SJSA1 (cell line): ENCODE measurements around the gene PGM1. TPM values are rescaled to one million over a fixed set of nuclear protein-coding genes. Genes with fewer than 3 reads are reported as not detected.
A peak's percentile ranks its signal among the peaks of the same experiment; 100 is the strongest.
"Not testable (repeated sequence)": the region's sequence is repeated elsewhere in the genome, so short reads cannot be mapped to it uniquely, and the experiment has no call there.

Experiments
- DNase-seq, 2 experiments: peaks; one replicate each; pipeline ENCODE4 v3.0.0-alpha.2; 2015 to 2020; ENCODE audit warnings: low spot score in 2 of 2, low read depth in 1 of 2
- H3K27ac ChIP-seq: fragments of 250-450 bp; sonication (Bioruptor Pico); 2 replicates; pipeline ENCODE4 v1.5.1; 2020; ENCODE audit warnings: mild to moderate bottlenecking, moderate library complexity
- H3K27me3 ChIP-seq: fragments of 250-450 bp; sonication (Bioruptor Pico); replicated peaks from 2 replicates; pipeline ENCODE4 v1.5.1; 2020; ENCODE audit warnings: mild to moderate bottlenecking, moderate library complexity
- H3K36me3 ChIP-seq: fragments of 250-450 bp; sonication (Bioruptor Pico); 2 replicates; pipeline ENCODE4 v1.5.1; 2020; ENCODE audit warnings: mild to moderate bottlenecking
- H3K4me1 ChIP-seq: fragments of 250-450 bp; sonication (Bioruptor Pico); replicated peaks from 2 replicates; pipeline ENCODE4 v1.6.1; 2021; ENCODE audit warnings: mild to moderate bottlenecking
- H3K4me3 ChIP-seq: fragments of 250-450 bp; sonication (Bioruptor Pico); 2 replicates; pipeline ENCODE4 v1.5.1; 2020; ENCODE audit warnings: mild to moderate bottlenecking
- H3K9me3 ChIP-seq: fragments of 250-450 bp; sonication (Bioruptor Pico); replicated peaks from 2 replicates; pipeline ENCODE4 v1.5.1; 2020; ENCODE audit warnings: mild to moderate bottlenecking
- total RNA-seq: library from RNA; depleted of rRNA; stranded (reverse); fragments of >200 nt; shearing (Covaris generic); gene quantifications from 2 replicates; pipeline ENCODE4 v1.2.3, GENCODE V29; 2014; rRNA removed

The PGM1 gene
- 41.2 and 42.6 TPM in 2 replicates for total RNA-seq

DNA sequence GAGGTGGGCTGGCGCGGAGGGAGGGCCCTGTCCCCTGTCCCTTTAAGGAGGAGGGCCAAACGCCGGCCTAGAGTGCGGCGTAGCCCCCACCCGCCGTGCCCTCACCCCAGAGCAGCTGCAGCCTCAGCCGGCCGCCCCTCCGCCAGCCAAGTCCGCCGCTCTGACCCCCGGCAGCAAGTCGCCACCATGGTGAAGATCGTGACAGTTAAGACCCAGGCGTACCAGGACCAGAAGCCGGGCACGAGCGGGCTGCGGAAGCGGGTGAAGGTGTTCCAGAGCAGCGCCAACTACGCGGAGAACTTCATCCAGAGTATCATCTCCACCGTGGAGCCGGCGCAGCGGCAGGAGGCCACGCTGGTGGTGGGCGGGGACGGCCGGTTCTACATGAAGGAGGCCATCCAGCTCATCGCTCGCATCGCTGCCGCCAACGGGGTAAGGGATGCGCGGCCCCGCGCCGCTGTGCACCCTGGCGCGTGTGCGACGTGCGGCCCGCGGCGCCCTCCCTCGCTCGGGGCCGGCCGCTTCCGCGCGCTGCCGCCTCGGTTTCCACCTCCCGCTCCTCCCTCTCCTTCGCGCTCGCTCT lies at the start of gene PGM1:
TSS of gene PGM1 (plus strand) at position 109 of the 583 bp plus-strand sequence. CDS start at position 187, 78 bp downstream.
- H3K9me3 ChIP-seq = no peaks in the 10 kb centered on the region
- H3K4me3 ChIP-seq = peak within 1 kb of the TSS; percentile 82
- peak; percentile 73 to 81 for DNase-seq
- peak within 1 kb of the TSS; percentile 32; the same call in 1 of the 2 replicates for H3K27ac ChIP-seq
- H3K4me1 ChIP-seq = peaks cover 5% of the 10 kb centered on the region
- H3K27me3 ChIP-seq = no peaks in the 10 kb centered on the region
- H3K36me3 ChIP-seq = no peaks in the 10 kb centered on the region; the same call in 1 of the 2 replicates

DNA sequence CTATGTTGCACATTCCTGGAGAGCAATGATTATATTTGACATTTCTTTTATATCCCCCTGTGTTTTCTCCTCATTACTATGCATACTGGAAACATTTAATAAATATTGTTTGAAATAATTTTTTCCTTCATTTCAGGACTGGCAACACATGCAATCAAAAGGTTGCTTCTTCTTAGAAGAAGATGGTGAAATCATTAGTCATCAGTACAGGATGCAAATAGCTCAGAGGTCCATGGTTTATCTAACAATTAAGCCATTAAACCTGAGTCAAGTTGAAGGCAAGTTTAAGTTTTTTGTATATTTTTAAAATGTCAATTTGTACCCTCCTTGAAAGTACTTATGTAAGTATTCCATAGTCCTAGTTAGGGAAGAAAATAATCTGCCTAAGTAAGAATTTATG lies 47.4 kb upstream of the PGM1 start:
- no peaks in the 10 kb centered on the region for H3K9me3 ChIP-seq
- no peak overlapping the region for H3K4me3 ChIP-seq
- no peak overlapping the region for H3K27ac ChIP-seq
- no peaks in the 10 kb centered on the region for H3K27me3 ChIP-seq
- no peak for DNase-seq
- H3K4me1 ChIP-seq = no peaks in the 10 kb centered on the region
- H3K36me3 ChIP-seq = no peaks in the 10 kb centered on the region

DNA sequence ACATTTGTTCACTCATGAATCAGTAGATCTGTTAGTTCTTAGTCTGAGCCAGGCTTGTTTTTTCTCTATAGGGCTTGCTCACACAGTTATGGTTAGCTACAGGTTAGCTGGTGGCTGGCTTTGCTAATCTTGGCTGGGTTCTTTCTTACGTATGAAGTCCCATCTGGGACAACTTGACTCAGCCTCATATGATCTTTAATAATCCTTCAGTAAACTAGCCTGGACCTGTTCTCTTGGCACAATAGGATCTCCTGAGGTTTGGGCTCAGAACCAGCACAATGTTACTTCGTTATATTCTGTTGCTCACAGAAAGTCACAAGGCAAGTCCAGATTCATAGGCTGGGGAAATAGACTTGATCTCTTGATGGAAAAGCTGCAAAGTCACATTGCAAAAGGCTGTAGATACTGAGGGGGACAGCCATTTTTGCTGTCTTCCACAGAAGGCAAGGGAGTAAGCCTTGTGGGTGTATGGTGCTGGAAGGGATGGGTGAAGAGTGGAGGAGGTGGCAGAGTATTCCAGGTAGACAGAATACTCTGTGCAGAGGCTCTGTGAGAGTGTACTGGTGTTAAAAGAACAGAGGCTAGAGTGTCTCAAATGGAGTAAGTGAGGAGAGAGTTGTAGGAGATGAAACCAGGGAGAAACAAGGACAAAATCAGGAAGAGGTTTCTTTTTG lies 45.5 kb upstream of the PGM1 start:
- Histone ChIP-seq H3K9me3 (no peaks in the 10 kb centered on the region), H3K4me3 (no peak overlapping the region), H3K36me3 (no peaks in the 10 kb centered on the region), H3K27me3 (no peaks in the 10 kb centered on the region), H3K4me1 (no peaks in the 10 kb centered on the region), H3K27ac (no peak overlapping the region)
- no peak for DNase-seq

DNA sequence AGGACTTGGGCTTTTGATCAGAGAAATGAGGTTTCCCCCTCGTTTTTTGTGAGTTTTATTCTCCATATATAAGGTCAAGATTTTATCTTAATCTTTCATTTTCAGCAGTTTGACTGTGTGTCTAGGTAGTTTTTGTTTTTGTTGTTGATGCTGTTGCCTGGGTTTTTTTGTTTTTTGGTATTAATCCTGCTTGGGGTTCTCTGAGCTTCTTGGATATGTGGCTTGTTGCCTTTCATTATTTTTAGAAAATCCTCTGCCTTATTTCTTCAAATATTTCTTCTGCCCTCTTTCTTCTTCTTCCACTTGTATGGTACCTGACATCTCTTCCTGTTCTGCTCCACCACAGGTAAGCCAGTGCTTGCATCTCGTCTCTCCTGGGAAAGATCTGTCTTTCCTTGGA lies 44.9 kb upstream of the PGM1 start:
- H3K27ac ChIP-seq = no peak overlapping the region
- no peaks in the 10 kb centered on the region for H3K36me3 ChIP-seq
- DNase-seq = no peak
- H3K27me3 ChIP-seq = no peaks in the 10 kb centered on the region
- H3K4me1 ChIP-seq = no peaks in the 10 kb centered on the region
- no peak overlapping the region for H3K4me3 ChIP-seq
- no peaks in the 10 kb centered on the region for H3K9me3 ChIP-seq

DNA sequence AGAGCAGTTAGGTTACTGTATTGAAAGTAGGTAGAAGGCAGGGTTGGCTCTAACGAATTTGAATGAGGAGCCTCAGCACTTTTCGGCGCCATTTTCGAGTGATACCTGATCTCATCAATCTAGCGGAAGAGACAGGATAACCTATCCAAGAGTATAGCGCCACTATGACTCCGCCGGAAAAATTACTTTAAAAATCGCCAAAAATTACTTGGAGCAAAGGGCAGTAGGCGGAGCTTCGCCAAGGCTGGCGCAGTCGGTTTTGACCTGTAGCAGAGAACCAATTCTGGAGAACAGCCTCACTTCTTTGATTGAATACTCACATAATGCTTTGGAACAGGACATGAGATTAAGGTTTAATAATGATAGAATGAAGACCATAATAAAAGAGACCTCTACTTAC lies 44.3 kb upstream of the PGM1 start:
- H3K27me3 ChIP-seq = no peaks in the 10 kb centered on the region
- H3K27ac ChIP-seq = no peak overlapping the region
- no peaks in the 10 kb centered on the region for H3K4me1 ChIP-seq
- DNase-seq = no peak
- H3K9me3 ChIP-seq = no peaks in the 10 kb centered on the region
- no peak overlapping the region for H3K4me3 ChIP-seq
- no peaks in the 10 kb centered on the region for H3K36me3 ChIP-seq

DNA sequence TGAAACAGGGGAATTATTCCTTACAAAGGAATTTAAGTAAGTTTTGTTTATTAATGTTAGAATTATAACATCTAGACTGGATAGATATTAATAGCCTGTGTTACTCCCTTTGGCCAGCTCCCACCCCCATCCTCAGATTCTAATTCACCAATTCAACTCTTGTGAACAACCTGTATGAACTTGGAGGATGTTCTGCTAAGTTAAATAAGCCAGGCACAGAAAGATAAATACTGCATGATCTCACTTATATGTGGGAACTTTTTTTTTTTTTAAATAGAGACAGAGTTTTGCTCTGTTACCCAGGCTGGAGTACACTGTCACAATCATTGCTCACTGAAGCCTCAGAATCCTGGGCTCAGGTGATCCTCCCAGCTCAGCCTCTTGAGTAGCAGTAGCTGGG lies 37.7 kb upstream of the PGM1 start:
- Histone ChIP-seq H3K27ac (no peak overlapping the region), H3K4me1 (no peaks in the 10 kb centered on the region), H3K36me3 (no peaks in the 10 kb centered on the region), H3K4me3 (no peak overlapping the region), H3K27me3 (no peaks in the 10 kb centered on the region), H3K9me3 (no peaks in the 10 kb centered on the region)
- DNase-seq = no peak

DNA sequence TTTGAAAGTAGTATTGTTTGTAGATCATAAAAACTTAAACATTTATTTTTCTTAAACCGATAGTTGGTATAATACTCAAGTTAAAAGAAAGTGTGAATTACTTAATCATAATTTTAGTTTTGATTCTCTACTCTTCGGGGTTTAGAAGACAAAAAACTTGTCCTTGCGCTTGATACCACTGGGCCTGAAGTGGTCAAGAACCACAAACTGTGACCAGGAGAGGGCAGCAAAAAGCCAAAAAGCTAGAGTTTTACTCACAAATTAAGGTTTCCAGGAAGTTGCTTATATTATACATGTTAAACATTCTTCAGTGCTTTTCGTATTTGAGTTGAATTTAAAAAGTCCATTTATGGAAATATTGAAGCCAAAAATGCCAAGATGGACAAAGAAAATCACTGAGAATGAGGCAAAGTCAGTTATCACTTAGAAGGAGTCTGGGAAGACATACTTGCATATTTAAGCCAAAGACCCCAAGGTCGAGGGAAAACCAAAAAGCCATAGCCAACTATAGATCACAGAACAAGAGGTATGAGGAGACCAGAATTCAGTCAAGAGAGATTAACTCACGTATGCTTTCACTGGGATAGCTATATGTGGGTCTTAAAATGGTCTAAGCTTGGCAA lies 35.7 kb upstream of the PGM1 start:
- Histone ChIP-seq H3K27ac (no peak overlapping the region), H3K4me3 (no peak overlapping the region), H3K36me3 (no peaks in the 10 kb centered on the region), H3K4me1 (no peaks in the 10 kb centered on the region), H3K9me3 (no peaks in the 10 kb centered on the region), H3K27me3 (no peaks in the 10 kb centered on the region)
- peak in 1 of 2 experiments; percentile 22 for DNase-seq

DNA sequence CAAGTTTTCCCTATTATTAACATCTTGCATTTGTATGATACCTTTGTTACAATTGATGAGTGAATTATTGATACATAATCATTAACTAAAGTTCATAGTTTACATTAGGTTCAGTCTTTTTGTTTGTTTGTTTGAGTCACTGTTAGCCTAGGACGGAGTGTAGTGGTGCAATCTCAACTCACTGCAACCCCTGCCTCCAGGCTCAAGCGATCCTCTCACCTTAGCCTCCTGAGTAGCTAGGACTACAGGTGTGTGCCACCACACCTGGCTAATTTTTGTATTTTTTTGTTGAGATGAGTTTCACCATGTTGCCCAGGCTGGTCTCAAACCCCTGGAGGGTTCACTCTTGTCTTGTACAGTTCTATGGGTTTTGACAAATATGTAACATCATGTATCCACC lies 33.9 kb upstream of the PGM1 start:
- H3K4me1 ChIP-seq = no peaks in the 10 kb centered on the region
- H3K27ac ChIP-seq = no peak overlapping the region
- no peaks in the 10 kb centered on the region for H3K36me3 ChIP-seq
- no peaks in the 10 kb centered on the region for H3K27me3 ChIP-seq
- no peaks in the 10 kb centered on the region for H3K9me3 ChIP-seq
- DNase-seq = no peak
- H3K4me3 ChIP-seq = no peak overlapping the region

DNA sequence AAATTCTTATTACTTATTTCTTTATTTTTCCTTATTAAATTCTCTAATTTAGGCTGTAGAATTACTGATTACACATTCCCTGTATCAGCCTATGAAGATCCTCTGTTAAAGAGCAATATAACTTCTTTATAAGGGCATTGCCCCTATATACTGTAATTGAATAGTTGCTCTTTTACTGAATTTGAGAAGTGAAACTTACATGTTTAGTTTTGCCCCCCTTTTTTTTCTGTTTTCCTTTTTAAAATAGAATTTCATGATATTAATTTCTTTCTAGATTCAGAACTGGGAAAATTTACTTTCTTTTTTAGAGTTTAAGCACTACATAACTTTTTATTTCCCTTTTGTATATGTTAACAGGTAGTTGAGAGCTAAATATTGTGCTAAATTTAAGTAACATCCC lies 29.5 kb upstream of the PGM1 start:
- DNase-seq = no peak
- Histone ChIP-seq H3K4me1 (no peaks in the 10 kb centered on the region), H3K36me3 (no peaks in the 10 kb centered on the region), H3K27ac (no peak overlapping the region), H3K9me3 (no peaks in the 10 kb centered on the region), H3K27me3 (no peaks in the 10 kb centered on the region), H3K4me3 (no peak overlapping the region)

DNA sequence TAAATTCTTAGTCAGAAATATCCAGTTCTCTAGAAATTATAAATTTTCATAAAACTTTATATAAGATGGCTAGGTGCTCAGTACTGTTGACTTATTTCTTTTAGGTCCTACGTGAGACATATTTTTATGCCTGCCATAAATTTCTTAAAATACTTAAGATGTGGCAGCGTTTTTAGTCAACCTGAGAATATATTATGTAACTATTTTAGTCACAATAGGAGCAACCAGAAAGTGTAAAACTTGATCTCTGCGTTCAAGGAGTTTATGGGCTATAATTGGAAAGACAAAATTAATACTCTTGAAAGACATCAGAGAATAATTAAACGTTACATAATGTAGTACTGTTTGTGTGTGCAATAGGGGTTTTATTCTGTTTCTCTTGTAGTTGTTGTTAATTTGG lies 24.1 kb upstream of the PGM1 start:
- Histone ChIP-seq H3K4me1 (no peaks in the 10 kb centered on the region), H3K4me3 (no peak overlapping the region), H3K27ac (no peak overlapping the region), H3K36me3 (no peaks in the 10 kb centered on the region), H3K27me3 (no peaks in the 10 kb centered on the region), H3K9me3 (no peaks in the 10 kb centered on the region)
- DNase-seq = no peak

DNA sequence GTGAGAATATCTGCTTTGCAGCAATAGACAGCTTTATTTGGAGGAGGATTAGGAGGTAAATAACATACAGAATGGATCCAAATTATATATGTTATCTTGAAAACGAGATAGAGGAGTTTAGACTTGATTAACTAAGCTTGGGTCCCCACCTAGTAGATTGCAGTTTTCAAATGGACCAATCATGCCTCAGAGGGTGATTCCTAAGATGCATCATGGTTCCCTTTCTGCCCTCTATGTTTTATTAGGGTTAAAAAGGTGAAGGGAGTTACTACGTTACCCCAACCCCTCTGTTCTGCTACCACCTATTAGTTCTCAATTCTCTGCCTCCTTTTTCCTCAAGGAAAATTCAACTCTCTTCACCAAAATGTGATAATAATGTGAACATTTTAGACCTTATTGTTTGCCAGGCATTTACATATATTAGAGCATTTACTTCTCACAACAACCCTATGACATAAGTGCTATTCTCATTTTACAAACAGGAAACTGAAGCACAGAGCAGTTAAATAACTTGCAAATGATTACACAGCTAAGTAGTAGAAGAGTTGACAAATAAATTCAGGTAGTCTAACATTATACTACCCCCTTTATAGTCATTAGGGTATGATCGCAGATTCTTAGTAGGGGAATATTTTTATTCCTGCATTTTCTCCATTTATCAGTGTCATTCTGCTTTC lies 23.4 kb upstream of the PGM1 start:
- H3K9me3 ChIP-seq = no peaks in the 10 kb centered on the region
- DNase-seq = no peak
- no peaks in the 10 kb centered on the region for H3K4me1 ChIP-seq
- H3K4me3 ChIP-seq = no peak overlapping the region
- no peak overlapping the region for H3K27ac ChIP-seq
- H3K27me3 ChIP-seq = no peaks in the 10 kb centered on the region
- no peaks in the 10 kb centered on the region for H3K36me3 ChIP-seq

DNA sequence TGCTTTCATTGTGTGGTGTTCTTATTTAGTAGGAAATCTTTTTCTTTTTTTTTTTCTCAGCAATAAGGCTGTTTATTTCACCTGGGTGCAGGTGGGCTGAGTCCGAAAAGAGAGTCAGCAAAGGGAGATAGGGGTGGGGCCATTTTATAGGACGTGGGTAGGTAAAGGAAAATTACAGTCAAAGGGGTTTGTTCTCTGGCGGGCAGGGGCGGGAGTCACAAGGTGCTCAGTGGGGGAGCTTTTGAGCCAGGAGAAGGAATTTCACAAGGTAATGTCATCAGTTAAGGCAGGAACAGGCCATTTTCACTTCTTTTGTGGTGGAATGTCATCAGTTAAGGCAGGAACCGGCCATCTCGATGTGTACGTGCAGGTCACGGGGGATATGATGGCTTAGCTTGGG lies 20.5 kb upstream of the PGM1 start:
- not testable (repeated sequence) for H3K36me3 ChIP-seq, H3K27ac ChIP-seq, H3K4me3 ChIP-seq, DNase-seq, H3K9me3 ChIP-seq, H3K27me3 ChIP-seq, H3K4me1 ChIP-seq

DNA sequence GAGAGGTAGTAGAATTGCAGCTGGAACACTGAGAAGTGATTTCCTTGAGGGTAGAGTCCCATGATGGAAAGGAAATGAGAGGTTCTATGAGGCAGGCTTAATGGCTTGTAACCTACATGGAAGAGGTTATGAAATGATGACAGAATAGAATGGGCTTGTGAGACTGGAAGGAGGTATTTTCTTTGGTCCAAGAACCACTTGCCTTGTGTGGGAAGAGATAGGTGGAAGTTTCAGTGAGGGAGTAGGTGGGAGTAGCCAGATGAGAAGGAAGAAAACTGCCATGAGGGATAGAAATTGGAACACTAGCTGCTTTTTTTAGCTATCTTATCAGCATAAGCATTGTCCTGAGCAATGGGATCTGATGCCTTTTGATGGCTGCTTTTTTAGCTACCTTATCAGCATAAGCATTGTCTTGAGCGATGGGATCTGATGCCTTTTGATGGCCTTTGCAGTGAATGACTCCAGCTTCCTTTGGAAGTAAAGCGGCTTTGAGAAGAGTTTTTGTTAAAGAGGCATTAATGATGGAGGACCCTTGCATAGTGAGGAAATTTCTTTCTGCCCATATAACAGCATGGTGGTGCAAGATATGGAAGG lies 18.9 kb upstream of the PGM1 start:
- H3K36me3 ChIP-seq, H3K4me1 ChIP-seq, H3K27me3 ChIP-seq, H3K4me3 ChIP-seq, H3K9me3 ChIP-seq, DNase-seq, H3K27ac ChIP-seq: not testable (repeated sequence)

DNA sequence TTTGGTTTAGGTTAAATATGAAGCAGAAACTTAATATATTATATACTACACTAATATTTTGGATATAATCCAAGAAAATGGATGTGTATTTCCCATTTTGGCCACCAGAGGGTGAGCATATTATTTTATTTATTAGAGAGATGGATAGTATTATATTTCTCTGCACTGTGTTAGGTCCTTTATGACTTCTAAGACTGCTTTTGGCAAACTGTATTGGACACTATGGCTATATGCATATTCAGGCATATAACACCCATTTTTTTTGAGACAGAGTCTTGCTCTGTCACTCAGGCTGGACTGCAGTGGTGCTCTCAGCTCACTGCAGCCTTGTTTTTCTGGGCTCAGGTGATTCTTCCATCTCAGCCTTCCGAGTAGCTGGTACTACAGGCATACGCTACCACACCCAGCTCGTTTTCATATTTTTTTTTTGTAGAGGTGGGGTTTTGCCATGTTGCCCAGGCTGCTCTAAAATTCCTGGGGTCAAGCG lies 17.8 kb upstream of the PGM1 start:
- H3K27ac ChIP-seq = no peak overlapping the region
- DNase-seq = peak in 1 of 2 experiments; percentile 32
- no peaks in the 10 kb centered on the region for H3K36me3 ChIP-seq
- H3K9me3 ChIP-seq = no peaks in the 10 kb centered on the region
- no peaks in the 10 kb centered on the region for H3K4me1 ChIP-seq
- no peaks in the 10 kb centered on the region for H3K27me3 ChIP-seq
- H3K4me3 ChIP-seq = no peak overlapping the region
